ENCODE data around the gene WNT8A. TPM values are rescaled to one million over a fixed set of nuclear protein-coding genes. Genes with fewer than 3 reads are reported as not detected.
"Not testable (repeated sequence)": the region's sequence is repeated elsewhere in the genome, so short reads cannot be mapped to it uniquely, and the experiment has no call there.

WNT8A gene
- total RNA-seq, 2 experiments from 2014 or later: not detected

GRCh38 chr5:138037907-138038633 is 45.8 kb upstream of the WNT8A start:
- H3K27me3 Mint-ChIP-seq: no peaks in the 10 kb centered on the region
- no peak for ATAC-seq (ENCODE audit: poor library complexity)
- no peak overlapping the region for H3K4me3 Mint-ChIP-seq
- peaks cover 20% of the 10 kb centered on the region for H3K4me1 Mint-ChIP-seq (ENCODE audit: low read depth)
- no peaks in the 10 kb centered on the region for H3K36me3 Mint-ChIP-seq (ENCODE audit: low read depth)
- Histone ChIP-seq H3K27me3 (ENCODE audit: control insufficient read depth in 1 of 2, insufficient read depth in 2 of 2, low read length in 2 of 2) (no peaks in the 10 kb centered on the region), H3K27ac (ENCODE audit: low read depth in 1 of 2, low read length in 2 of 2) (no peak overlapping the region), H3K9me3 (ENCODE audit: control insufficient read depth in 1 of 2, insufficient read depth in 1 of 2, low read length in 2 of 2) (no peaks in the 10 kb centered on the region), H3K4me1 (ENCODE audit: insufficient read depth, low read length) (peaks cover 13% of the 10 kb centered on the region), H3K36me3 (ENCODE audit: insufficient read depth, low read length) (no peaks in the 10 kb centered on the region), H3K4me3 (ENCODE audit: low read length) (no peak overlapping the region)
- H3K9me3 Mint-ChIP-seq: no peaks in the 10 kb centered on the region
- POLR2A ChIA-PET: no interaction called here
- no peak for TF ChIP-seq CTCF (IDR thresholded peaks at IDR 0.05)
- no peak for DNase-seq
- intact Hi-C loops (cut with DNase I, micrococcal nuclease): loop anchor here in 1 of 2 experiments (1.0 to 10.0 kb wide), 4 partner anchors 30 to 1157 kb away; partner anchors contain the start of genes HSPA9 and SIL1
- CTCF ChIA-PET: interaction anchor here (1.6 kb wide), 1 partner anchor 95 kb away, joined by 4 read pairs; no protein-coding TSS in a partner anchor
- H3K27ac Mint-ChIP-seq: no peak overlapping the region

- no peaks in the 10 kb centered on the region for H3K36me3 Mint-ChIP-seq (ENCODE audit: low read depth)
- H3K4me3 Mint-ChIP-seq: no peak overlapping the region
- ATAC-seq (ENCODE audit: poor library complexity) (no peak), DNase-seq (no peak)
- intact Hi-C loops (cut with DNase I, micrococcal nuclease): loop anchor here in 1 of 2 experiments (5.0 to 10.0 kb wide), 3 partner anchors 93 to 1156 kb away; partner anchors contain the start of genes HSPA9 and SIL1
- CTCF ChIA-PET: interaction anchor here (0.5 to 1.6 kb wide), 2 partner anchors 94 to 409 kb away, joined by 3 to 4 read pairs; no protein-coding TSS in a partner anchor
- H3K36me3 ChIP-seq (ENCODE audit: insufficient read depth, low read length): no peaks in the 10 kb centered on the region
- no peak for TF ChIP-seq CTCF (IDR thresholded peaks at IDR 0.05)
- no peaks in the 10 kb centered on the region for H3K9me3 ChIP-seq (ENCODE audit: control insufficient read depth in 1 of 2, insufficient read depth in 1 of 2, low read length in 2 of 2)
- H3K27me3 ChIP-seq (ENCODE audit: control insufficient read depth in 1 of 2, insufficient read depth in 2 of 2, low read length in 2 of 2): no peaks in the 10 kb centered on the region
- no peak overlapping the region for H3K27ac ChIP-seq (ENCODE audit: low read depth in 1 of 2, low read length in 2 of 2)
- no peaks in the 10 kb centered on the region for H3K9me3 Mint-ChIP-seq
- peaks cover 7% of the 10 kb centered on the region for H3K4me1 ChIP-seq (ENCODE audit: insufficient read depth, low read length)
- H3K4me1 Mint-ChIP-seq (ENCODE audit: low read depth): peaks cover 14% of the 10 kb centered on the region
- POLR2A ChIA-PET: no interaction called here
- no peaks in the 10 kb centered on the region for H3K27me3 Mint-ChIP-seq
- H3K4me3 ChIP-seq (ENCODE audit: low read length): no peak overlapping the region
- no peak overlapping the region for H3K27ac Mint-ChIP-seq
Measured at GRCh38 chr5:138038826-138039225, 45.0 kb upstream of the WNT8A start.

- H3K4me1 ChIP-seq (ENCODE audit: insufficient read depth, low read length); H3K36me3 ChIP-seq (ENCODE audit: insufficient read depth, low read length); H3K4me3 ChIP-seq (ENCODE audit: low read length); H3K9me3 ChIP-seq (ENCODE audit: control insufficient read depth in 1 of 2, insufficient read depth in 1 of 2, low read length in 2 of 2); H3K4me3 Mint-ChIP-seq; H3K9me3 Mint-ChIP-seq; ATAC-seq (ENCODE audit: poor library complexity); H3K36me3 Mint-ChIP-seq (ENCODE audit: low read depth); POLR2A ChIA-PET; DNase-seq; H3K27me3 ChIP-seq (ENCODE audit: control insufficient read depth in 1 of 2, insufficient read depth in 2 of 2, low read length in 2 of 2); intact Hi-C loops (cut with DNase I, micrococcal nuclease); H3K27me3 Mint-ChIP-seq; H3K27ac ChIP-seq (ENCODE audit: low read depth in 1 of 2, low read length in 2 of 2); H3K27ac Mint-ChIP-seq; H3K4me1 Mint-ChIP-seq (ENCODE audit: low read depth): not testable (repeated sequence)
- CTCF ChIA-PET: interaction anchor here (1.4 kb wide), 1 partner anchor 23 kb away, joined by 3 read pairs; no protein-coding TSS in a partner anchor
Measured at GRCh38 chr5:138045283-138045682, 38.5 kb upstream of the WNT8A start.

Measured in CD4-positive, alpha-beta T cell (primary cell).